ENCODE results near the gene CACNA1B. TPM values are rescaled to one million over a fixed set of nuclear protein-coding genes. Genes with fewer than 3 reads are reported as not detected.

CACNA1B gene
- total RNA-seq, 1 experiment from 2014 or later = 1.7 TPM

- Histone ChIP-seq H3K27me3 (ENCODE audit: insufficient read depth, low read length) (no peaks in the 10 kb centered on the region), H4K20me1 (ENCODE audit: insufficient read depth) (no peaks in the 10 kb centered on the region), H3K9me3 (ENCODE audit: control insufficient read depth in 1 of 2, insufficient read depth in 1 of 2, low read depth in 1 of 2, low read length in 2 of 2) (peaks cover 6 to 16% of the 10 kb centered on the region in 2 experiments; a peak in 3 of 4 replicates), H3K4me3 (replicated peaks in 1 of 2; ENCODE audit: low read depth in 1 of 2, low read length in 2 of 2) (no peak overlapping the region), H3K36me3 (ENCODE audit: control insufficient read depth in 1 of 2, insufficient read depth in 2 of 2, low read length in 2 of 2) (no peaks in the 10 kb centered on the region), H3K9me2 (ENCODE audit: insufficient read depth) (no peaks in the 10 kb centered on the region), H3K79me2 (ENCODE audit: insufficient read depth, low read length) (no peaks in the 10 kb centered on the region), H3K4me2 (ENCODE audit: low read length) (no peak overlapping the region), H3K9ac (ENCODE audit: low read length) (no peak overlapping the region), H2AFZ (ENCODE audit: low read depth, low read length, poor library complexity, severe bottlenecking) (no peak overlapping the region), H3K27ac (ENCODE audit: low read depth, low read length) (no peak overlapping the region), H3K4me1 (ENCODE audit: control insufficient read depth in 1 of 2, insufficient read depth in 2 of 2, low read length in 2 of 2) (no peaks in the 10 kb centered on the region)
- RAD21 ChIA-PET (ENCODE audit: low non-redundant PET in 1 of 2, low total read pairs in 2 of 2, uncharacterized antibody in 2 of 2, unreplicated experiment in 2 of 2) = no interaction called here
- POLR2A ChIA-PET = no interaction called here
- BruUV-seq (replicated peaks) = no TSS peak
- CTCF ChIA-PET = no interaction called here
- ATAC-seq (no peak), DNase-seq (ENCODE audit: low read depth, low spot score) (no peak)
- intact Hi-C loops (cut with micrococcal nuclease) = no loop called here
- TF ChIP-seq EZH2phosphoT487 (IDR thresholded peaks at IDR 0.05; ENCODE audit: borderline replicate concordance) = no peak
- no peak for TF ChIP-seq EGR1 (IDR thresholded peaks at IDR 0.05; ENCODE audit: low read depth)
- TF ChIP-seq ATF3 (IDR thresholded peaks at IDR 0.05) = no peak
- no peak for TF ChIP-seq SP1 (IDR thresholded peaks at IDR 0.05; ENCODE audit: low read depth)
- TF ChIP-seq FOSL1 (IDR thresholded peaks at IDR 0.05; ENCODE audit: low read depth) = no peak
- TF ChIP-seq MAX (IDR thresholded peaks at IDR 0.05) = no peak
Measured at GRCh38 chr9:137951597-137952490, 74.3 kb downstream of the CACNA1B start.

GRCh38 chr9:137952976-137953666 lies 75.5 kb downstream of the CACNA1B start:
- no peaks in the 10 kb centered on the region for H3K27me3 ChIP-seq (ENCODE audit: insufficient read depth, low read length)
- RAD21 ChIA-PET (ENCODE audit: low non-redundant PET in 1 of 2, low total read pairs in 2 of 2, uncharacterized antibody in 2 of 2, unreplicated experiment in 2 of 2) = no interaction called here

More at GRCh38 chr9:137952976-137953666, 75.5 kb downstream of the CACNA1B start:
- Histone ChIP-seq H3K9me2 (ENCODE audit: insufficient read depth) (no peaks in the 10 kb centered on the region), H3K36me3 (ENCODE audit: control insufficient read depth in 1 of 2, insufficient read depth in 2 of 2, low read length in 2 of 2) (no peaks in the 10 kb centered on the region), H3K4me3 (replicated peaks in 1 of 2; ENCODE audit: low read depth in 1 of 2, low read length in 2 of 2) (no peak overlapping the region), H3K27ac (ENCODE audit: low read depth, low read length) (no peak overlapping the region), H3K4me1 (ENCODE audit: control insufficient read depth in 1 of 2, insufficient read depth in 2 of 2, low read length in 2 of 2) (no peaks in the 10 kb centered on the region), H2AFZ (ENCODE audit: low read depth, low read length, poor library complexity, severe bottlenecking) (no peak overlapping the region), H3K9me3 (ENCODE audit: control insufficient read depth in 1 of 2, insufficient read depth in 1 of 2, low read depth in 1 of 2, low read length in 2 of 2) (peaks cover 5 to 9% of the 10 kb centered on the region in 2 experiments; a peak in 2 of 4 replicates), H3K4me2 (ENCODE audit: low read length) (no peak overlapping the region), H3K9ac (ENCODE audit: low read length) (no peak overlapping the region), H3K79me2 (ENCODE audit: insufficient read depth, low read length) (no peaks in the 10 kb centered on the region), H4K20me1 (ENCODE audit: insufficient read depth) (no peaks in the 10 kb centered on the region)
- DNase-seq (ENCODE audit: low read depth, low spot score) (no peak), ATAC-seq (no peak)
- CTCF ChIA-PET = no interaction called here
- TF ChIP-seq EZH2phosphoT487 (IDR thresholded peaks at IDR 0.05; ENCODE audit: borderline replicate concordance) = no peak
- TF ChIP-seq CTCF (IDR thresholded peaks at IDR 0.05 in 2 of 3, conservative IDR thresholded peaks at IDR 0.05 in 1 of 3; ENCODE audit: borderline replicate concordance in 1 of 3, insufficient read depth in 1 of 3, low read depth in 2 of 3, low read length in 2 of 3) = no peak
- POLR2A ChIA-PET = no interaction called here
- BruUV-seq (replicated peaks) = no TSS peak
- intact Hi-C loops (cut with micrococcal nuclease) = no loop called here
